Superior temporal gyrus (tissue), 1 donor: ENCODE results near the gene BLVRB.
"Not testable (repeated sequence)": the region's sequence is repeated elsewhere in the genome, so short reads cannot be mapped to it uniquely, and the experiment has no call there.

Experiments used
- DNase-seq: peaks from one replicate; pipeline ENCODE4 v3.0.0-alpha.2; 2016; ENCODE audit errors: extremely low spot score

BLVRB gene

DNA sequence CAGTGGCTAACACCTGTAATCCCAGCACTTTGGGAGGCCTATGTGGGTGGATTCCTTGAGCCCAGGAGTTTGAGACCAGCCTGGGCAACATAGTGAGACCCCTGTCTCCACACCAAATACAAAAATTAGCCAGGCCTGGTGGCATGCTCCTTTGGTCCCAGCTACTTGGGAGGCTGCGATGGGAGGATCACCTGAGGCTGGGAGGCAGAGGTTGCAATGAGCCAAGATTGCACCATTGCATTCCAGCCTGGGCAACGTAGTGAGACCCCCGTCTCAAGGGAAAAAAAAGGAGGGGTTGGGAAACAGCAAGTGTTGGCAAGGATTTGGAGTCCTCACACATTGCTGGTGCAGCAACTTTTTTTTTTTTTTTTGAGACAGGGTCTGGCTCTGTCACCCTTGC lies 20.5 kb upstream of the BLVRB start:
- DNase-seq: no peak

- DNase-seq: not testable (repeated sequence)
Observed at GRCh38 chr19:40475878-40476644, 10.5 kb upstream of the BLVRB start.

- no peak for DNase-seq
Observed at GRCh38 chr19:40474737-40475136, 9.2 kb upstream of the BLVRB start.

DNA sequence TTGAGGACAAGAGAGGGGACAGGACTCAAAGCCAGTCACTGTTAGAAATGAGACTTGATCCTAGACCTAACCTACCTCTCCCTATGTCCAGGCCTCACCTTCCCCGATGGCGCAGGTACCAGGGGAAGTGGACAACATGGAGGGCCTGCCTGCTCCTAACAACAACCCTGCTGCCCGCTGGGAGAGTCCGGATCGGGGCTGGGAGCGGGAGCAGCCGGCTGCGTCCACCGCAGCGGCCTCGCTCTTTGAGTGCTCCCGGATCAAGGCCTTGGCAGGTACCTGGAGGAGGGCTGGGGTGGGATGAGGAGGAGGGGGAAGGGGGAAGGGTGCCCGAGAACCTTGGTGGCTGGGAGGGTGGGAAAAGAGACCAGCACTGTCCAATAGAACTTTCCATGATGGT lies 7.0 kb upstream of the BLVRB start:
- no peak for DNase-seq

DNA sequence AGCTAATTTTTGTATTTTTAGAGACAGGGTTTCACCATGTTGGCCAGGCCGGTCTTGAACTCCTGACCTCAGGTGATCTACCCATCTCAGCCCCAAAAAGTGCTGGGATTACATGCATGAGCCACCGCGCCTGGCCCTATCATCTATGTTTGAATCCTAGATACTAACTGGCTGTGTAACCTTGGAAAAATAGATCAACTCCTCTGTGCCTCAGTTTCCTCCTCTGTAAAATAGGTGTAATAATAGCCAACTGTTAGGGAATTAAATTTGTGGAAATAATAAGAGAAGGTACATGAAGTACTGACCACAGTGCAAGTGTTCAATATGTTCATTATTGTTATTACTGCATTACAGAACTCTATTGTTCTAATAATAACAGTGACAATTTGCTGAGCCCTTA lies 5.6 kb upstream of the BLVRB start:
- DNase-seq: no peak

DNA sequence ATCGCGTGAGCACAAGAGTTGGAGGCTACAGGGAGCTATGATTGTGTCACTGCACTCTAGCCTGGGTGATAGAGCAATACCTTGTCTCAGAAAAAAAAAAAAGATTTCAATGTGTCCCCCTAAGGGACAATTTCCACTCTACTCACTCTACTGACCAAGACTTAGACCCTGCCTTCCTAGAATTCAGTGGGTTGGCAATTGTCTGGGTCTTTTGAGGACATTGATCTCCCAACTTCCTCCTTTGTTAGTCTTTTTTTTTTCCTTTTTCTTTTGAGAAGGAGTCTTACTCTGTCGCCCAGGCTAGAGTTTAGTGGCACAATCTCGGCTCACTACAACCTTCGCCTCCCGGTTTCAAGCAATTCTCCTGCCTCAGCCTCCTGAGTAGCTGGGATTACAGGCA lies 3.5 kb upstream of the BLVRB start:
- DNase-seq: no peak

DNA sequence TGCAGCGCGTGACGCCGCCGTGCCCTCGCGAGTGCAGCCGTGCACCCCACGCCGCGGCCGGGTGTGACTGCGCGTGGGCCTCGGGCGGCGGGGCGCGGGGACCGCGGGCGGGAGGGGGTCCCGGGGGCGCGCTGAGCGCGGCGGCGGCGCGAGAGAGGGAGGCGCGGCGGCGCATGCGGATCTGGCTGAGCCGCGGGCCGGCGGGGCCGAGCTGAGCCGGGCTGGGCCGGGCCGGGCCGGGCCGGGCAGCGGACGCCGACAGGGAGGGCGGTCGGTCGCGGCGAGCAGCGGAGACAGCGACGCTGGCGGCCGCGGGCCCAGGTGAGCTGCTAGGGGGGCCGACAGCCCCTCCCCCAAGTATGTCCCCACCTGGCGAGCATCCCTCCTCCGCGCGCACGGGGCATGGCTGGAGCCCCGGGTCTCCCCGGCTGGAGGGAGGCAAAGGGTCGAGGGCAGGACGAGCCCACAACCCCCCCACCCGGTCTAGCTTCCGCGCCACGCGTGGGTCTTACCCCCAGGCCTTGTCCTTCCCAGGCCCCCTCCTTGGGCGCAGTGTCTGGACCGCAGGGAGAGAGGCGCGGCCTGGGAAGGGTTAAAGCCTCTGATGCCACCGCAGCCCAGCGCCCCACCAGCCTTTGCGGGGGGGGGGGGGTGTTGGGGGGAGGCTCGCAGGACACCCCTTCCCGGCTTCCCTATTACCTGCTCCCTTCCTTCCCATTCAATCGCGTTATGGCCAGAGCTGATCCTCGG lies 1.6 kb upstream of the BLVRB start, which contains the start of gene SPTBN4:
TSS of gene SPTBN4 (plus strand) at position 17 of the 750 bp plus-strand sequence. CDS start 5,621 bp downstream, outside the sequence.
- no peak for DNase-seq

DNA sequence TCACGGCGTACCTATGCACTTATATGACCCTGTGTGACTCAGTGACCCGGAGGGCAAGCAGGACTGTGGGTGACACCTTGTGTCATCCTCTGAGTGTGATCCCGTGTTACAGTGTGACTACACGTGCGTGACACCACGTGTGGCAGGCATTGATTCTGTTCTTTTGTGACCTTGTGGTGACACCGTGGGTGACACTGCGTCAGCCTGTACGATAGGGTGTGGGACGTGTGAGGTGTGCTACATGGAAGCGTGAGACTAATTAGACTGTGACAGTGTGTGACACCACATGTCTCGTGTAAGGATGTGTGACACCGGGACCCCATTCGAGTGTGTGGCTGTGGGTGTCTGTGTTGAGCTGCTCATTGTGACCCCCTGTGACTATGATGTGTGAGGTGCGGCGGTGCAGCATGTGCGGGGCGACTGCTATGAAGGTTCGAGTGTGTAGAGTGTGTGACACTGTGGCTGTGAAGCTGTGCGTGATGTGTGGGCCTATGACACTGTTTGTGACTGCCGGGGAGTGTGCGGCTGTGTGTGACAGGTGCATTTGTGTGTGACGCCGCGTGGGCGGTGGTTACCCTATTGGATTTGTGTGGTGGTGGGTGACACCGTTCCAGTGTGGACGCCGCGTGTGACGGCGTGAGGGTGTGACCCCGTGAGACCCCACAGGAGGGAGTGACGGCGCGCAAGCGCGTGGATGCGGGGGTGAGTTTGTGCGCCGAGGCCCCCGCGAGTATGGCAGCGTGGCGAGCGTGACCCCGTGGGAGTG lies 857 bp upstream of the BLVRB start:
- DNase-seq: no peak

DNA sequence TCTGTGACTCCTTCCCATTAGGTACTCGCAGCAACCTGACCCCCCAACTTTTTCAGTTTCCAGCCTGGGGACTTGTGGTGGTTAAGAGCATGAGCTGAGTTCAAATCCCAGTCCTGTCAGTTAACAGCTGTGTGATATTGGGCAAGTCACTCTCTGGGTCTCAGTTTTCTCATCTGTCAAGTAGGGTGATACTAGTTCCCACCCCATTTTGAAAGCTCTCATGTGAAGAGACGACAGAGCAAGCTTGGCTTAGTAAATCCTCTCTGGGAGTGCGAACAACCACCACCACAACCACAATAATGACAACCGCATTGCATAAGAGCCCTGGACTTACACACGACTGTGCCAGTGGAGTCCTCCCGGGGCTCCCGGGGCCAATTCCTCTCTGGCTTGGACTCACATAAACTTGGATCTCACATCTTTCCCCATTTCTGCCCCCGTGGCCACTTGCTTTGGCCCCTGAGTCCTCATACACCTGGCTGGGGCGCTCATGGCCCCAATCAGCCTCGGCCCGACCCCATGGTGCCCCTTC lies 454 bp downstream of the BLVRB start:
- peak; percentile 45 for DNase-seq

DNA sequence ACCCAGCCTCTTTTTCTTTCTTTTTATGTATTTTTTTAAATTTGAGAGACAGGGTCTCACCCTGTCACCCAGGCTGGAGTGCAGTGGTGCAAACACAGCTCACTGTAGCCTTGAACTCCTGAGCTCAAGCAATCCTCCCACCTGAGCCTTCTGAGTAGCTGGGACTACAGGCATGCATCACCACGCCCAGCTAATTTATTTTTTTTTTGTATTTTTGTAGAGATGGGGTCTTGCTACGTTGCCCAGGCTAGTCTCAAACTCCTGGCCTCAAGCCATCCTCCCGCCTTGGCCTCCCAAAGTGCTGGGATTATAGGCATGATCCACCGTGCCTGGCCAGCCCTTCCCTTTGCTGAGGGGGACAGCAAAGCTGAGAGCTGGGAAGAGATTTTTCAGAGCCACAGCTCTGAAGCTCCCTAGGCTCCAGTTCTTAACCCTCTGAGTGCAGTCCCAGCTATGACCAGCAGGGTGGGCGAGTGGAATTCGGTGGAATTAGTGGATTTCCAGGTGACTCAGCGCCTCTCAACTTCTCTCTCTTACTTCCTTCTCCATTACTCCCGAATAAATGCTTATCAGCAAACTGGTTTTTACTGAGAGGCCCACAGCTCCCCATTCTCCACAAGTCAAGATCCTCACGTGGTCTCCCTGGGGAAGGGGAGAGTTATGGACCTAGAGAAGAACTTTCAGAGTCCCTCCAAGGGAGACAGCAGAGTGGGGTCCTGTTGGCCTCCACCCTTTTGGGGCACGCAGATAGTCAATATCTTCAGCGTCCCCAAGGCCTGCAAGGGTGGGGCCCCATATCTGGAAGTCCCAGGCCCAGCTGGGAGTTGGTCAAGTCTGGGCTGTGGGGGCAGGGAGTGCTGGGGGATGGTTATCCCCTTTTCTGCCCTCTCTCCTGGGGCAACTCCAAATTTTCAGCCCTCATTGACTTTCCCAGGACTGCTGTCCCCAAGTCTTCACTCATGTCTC lies 1.2 kb downstream of the BLVRB start:
- DNase-seq: peak; percentile 92

DNA sequence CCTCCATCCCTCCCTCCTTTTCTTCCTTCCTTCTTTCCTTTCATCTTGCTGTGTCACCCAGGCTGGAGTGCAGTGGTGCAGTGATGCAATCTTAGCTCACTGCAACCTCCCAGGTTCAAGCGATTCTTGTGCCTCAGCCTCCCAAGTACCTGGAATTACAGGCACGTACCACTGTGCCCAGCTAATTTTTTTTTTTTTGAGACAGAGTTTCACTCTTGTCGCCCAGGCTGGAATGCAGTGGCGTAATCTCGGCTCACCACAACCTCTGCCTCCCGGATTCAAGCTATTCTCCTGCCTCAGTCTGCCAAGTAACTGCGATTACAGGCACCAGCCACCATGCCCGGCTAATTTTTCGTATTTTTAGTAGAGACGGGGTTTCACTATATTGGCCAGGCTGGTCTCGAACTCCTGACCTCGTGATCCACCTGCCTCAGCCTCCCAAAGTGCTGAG lies 1.9 kb downstream of the BLVRB start:
- not testable (repeated sequence) for DNase-seq

DNA sequence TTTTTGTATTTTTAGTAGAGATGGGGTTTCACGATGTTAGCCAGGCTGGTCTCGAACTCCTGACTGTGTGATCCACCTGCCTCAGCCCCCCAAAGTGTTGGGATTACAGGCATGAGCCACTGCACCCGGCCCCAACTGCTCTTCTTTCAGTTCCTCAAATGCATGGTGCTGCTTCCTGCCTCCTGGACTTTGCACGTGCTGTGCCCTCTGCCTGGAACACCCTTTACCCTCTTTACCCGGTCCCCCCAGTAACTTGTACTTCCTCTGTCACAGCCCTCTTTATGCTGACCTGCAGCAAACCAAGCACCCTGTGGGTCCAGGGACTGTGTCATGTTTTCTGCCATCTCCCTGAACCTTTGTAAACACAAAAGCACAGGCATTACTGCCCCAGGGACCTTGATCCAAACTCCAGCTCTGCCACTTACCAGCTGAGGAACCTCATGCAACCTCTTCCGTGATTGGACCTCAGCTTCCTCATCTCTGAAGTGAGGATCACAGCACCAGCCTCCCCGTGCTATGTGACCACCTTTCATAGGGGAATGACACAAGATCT lies 3.8 kb downstream of the BLVRB start:
- no peak for DNase-seq

DNA sequence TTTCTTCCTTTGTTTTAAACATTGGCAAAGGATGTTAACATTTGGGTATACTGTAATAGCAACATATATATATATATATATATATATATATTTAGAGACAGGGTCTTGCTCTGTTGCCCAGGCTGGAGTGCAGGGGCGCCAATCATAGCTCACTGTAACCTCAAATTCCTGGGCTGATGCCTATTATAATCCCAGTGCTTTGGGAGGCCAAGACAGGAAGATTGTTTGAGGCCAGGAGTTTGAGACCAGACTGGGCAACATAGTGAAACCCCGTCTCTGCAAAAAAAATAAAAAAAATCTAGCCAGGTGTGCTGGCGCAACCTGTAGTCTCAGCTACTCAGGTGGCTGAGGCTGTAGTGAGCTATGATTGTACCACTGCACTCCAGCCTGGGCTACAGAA lies 5.4 kb downstream of the BLVRB start:
- DNase-seq: no peak

DNA sequence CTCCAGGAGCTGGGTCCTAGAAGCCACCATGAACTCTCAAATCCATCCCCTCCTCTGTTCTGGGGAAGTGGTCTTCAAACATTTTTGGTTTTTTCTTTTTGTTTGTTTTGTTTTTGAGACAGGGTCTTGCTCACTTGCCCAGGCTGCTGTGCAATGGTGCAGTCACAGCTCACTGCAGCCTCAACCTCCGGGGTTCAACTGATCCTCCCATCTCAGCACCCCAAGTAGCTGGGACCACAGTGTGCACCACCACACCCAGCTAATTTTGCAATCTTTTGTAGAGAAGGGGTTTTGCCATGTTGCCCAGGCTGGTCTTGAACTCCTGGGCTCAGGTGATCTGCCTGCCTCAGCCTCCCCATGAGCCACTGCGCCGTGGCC lies 7.0 kb downstream of the BLVRB start:
- no peak for DNase-seq

DNA sequence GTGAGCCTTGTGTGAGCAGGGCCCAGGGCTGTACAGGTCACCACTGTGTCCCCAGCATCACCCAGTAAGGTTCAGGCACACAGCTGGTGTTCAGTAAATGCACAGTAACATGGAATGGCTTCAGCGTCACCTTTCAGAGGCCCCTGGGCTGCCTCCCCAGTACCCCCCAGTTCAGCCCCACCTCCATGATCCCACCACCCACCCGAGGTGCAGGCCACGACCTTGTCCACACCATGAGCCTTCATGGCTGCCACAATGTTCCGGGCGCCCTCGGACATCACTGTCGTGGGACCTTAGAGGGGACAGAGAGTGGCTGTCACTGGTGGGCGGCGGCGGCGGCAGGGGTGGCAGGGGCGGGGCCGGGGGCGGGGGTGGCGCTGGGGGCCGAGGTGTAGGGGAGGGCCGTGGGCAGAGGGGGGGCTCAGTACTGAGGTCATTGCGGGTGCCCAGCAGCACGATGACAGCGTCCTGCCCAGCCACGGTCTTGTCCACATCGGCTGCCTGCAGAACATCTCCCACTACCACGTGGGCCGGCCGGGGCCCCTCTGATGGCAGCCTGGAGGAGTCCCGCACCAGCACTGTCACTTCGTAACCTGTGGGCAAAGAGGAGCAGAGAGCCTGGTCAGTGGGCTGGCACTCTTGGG lies 7.5 kb downstream of the BLVRB start:
- DNase-seq: no peak

GRCh38 chr19:40457048-40457447 lies 8.5 kb downstream of the BLVRB start:
- DNase-seq: no peak

- DNase-seq: not testable (repeated sequence)
Observed at GRCh38 chr19:40453943-40454342, 11.6 kb downstream of the BLVRB start.

GRCh38 chr19:40453151-40453735 lies 12.3 kb downstream of the BLVRB start:
- no peak for DNase-seq

GRCh38 chr19:40452016-40452415 lies 13.5 kb downstream of the BLVRB start:
- no peak for DNase-seq

DNA sequence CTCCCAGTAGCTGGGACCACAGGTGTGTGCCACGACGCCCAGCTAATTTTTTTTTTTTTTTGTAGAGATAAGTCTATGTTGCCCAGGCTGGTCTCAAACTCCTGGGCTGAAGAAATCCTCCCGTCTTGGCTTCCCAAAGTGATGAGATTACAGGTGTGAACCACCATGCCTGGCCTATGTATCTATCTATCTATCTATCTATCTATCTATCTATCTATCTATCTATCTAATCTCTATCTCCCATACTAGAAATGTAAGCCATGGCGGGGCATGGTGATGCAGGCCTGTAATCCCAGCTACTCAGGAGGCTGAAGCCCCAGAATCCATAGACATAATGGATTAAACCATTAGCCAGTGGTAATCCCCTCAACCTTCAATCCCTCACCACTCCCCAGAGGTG lies 14.9 kb downstream of the BLVRB start:
- no peak for DNase-seq
